Cerebellar cortex (tissue), 1 donor: ENCODE data around the gene NR2F2.

Experiments used
- DNase-seq: peaks from one replicate; pipeline ENCODE4 v3.0.0-alpha.2; 2015; ENCODE audit warnings: low spot score

NR2F2 gene

DNA sequence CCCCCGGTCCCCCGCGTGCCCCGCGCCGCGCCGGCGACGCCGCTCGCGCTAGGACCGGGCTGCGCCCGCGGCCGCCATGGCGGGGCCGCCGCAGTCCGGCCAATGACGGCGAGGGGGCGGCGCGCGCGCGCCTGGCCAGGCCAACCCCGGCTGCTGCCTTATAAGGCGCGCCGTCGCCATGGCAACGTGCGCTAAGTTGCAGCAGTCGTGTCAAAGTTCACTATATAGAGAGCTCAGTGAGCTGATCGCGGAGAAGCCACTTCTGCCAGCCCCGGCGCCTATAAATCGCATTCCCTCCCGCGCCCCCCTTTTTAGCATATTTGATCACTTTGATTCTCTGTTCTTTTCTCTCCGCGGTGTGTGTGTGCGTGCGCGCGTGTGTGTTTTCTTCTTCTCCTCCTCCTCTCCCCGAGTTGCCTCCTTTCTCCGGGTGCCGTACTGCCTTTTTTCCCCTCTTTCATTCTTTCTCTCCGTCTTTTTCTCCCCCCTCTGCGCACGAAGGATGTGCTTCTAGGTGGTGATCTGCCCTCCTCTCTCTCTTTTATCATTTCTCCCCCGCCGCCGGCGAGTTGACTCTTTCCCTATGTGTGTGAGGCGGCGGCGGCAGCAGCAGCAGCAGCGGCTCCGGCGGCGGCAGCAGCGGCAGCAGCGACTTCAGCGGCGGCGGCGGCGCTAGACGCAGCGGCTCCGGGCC, at the start of gene NR2F2:
NR2F2 (plus strand) TSS at position 251 of the 694 bp plus-strand sequence. CDS start 1,406 bp downstream, outside the sequence.
- peak; percentile 95 for DNase-seq

DNA sequence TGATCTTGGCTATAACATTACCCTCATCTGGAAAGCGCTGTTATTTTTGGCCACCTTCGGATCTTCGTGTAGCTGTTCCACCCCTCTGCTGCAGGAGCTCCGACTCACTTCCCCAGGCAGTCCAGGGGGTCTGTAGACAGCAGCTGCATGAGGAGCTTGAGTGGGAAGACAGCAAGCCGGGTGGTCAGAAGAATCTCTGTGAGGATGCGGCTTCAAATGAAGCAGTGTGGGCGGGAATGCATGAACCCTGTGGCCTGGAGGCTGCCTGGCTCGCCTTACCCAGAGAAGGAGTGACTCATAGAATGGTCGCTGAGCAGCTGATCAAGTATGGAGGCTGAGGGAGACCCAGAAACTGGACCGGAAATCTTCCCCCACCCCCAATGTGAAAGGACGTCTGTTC, 45.2 kb upstream of the NR2F2 start:
- no peak for DNase-seq

DNA sequence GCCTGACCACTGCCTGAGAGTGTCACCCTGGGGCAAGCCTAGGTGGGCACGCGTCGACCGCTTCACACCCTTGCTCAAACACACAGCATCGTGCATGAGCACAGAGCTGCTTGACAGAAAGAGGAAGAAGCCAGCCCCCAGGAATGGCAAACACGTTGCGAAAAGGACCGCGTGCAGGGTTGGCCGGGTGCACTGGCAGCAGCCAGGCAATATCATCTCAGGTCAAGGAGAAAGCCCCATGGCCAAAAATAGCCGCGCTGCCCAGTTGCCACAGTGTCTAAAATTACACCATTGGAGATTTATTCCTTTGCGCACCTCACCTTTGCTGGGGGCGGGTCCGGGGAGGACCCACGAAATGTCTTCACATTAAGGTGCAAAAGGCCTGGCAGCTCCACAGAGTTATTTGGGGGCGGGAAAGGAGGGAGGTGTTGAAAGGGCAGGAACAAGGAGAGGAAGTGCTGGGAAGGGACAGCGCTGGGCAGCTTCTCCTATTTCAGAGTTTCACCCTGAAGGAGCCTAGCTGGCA, 44.7 kb upstream of the NR2F2 start:
- DNase-seq: no peak

DNA sequence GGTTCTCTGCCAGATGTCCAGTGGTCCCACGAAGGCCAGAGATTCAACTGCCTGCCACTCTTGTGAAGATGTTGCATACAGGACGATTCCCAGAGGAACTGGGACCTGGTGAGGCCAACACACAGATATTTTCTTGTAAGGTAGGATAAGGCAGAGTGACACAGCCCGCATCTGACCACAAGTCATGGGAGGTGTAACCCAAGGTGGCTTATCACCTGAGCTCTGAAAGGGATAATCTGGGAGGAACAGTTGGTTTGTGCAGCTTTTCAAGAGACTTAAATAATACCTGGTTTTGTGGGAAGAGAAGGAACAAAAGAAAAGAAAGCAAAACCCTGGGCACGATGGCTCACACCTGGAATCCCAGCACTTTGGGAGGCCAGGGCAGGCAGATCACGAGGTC, 39.8 kb upstream of the NR2F2 start:
- DNase-seq: no peak

DNA sequence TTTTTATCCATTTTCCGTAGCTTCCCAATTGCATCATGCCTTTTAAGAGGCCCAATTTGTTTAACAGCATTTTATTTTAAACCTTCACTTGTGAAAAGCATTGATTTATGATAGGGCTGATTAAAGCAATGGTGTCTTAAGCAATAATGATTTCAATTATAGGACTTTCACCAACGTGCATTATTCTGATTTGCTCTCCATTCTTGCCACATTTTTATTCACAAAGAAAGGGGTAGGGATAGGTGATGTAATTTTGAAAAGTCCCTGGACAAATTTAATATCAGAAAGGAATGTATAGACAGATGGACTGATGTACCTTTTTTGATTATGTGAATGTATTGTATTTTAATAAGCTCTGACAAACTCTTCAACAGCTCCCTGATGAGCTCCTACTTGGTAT, 37.9 kb upstream of the NR2F2 start:
- DNase-seq: no peak

DNA sequence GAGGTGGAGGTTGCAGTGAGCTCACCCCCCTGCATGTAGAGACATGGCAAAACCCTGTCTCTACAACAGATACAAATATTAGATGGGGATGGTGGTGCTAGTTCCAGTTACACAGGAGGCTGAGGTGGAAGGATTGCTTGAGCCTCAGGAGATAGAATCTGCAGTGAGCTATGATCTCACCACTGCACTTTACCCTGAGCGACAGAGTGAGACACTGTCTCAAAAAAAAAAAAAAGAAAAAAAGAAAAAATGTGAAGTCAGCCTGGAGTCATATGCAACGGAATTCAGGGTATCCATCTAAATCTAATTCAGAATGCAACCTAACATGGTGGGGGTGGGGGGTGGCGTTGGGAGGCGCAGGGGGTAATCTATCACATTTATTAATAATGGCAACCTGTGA, 37.1 kb upstream of the NR2F2 start:
- DNase-seq: no peak

DNA sequence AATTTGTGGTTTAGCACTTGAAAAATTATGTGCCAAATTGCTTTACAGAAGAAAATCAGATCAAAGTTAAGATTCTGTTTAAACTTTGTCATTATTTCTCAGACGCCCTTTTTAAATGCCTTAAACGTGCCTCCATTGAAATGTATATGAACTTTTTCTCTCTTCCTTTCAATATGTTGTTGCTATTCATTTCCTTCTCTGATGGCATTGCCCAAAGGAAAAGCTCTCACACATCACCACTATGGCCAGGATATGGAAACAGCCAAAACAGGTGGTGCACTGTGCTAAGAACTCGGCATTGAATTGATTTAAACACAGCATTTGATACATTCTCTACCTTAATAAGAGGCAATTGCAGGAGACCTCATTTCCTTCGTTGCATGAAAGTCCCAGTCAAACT, 35.7 kb upstream of the NR2F2 start:
- no peak for DNase-seq

DNA sequence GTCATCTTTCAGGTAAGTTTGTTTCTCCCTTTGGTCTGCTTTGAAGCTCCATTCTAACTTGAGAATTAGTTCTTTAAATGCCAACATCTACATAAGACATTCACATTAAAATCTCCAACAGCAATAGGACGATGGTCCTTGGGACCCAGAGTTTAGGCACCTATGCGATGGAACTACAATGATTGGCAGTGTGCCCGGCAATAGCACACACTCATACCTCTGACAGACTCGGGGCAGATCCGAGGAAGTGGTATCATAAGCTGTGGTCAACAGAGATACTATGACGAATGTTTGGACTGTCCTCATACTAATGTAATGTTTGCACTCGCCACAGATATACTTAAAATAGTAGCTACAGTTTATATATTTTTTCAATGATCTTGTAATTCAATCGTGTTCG, 34.2 kb upstream of the NR2F2 start:
- no peak for DNase-seq

DNA sequence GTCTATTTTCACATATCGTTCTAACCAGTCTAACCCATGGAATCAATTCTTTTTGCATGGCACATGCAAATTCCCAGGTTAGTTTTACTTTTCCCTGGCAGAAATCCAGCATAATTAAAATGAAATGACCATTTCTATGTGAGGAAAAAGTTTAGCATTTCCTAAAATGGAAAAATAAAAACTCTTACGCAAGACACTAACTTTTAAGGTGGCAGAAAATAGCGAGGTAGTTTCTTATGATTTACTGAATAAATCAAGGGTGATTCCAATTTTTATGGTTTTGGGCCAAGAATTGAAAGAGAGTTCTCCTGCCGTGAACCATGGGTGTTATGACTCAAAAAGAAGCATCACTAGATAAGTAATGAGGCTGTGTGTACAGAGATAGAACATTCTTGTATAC, 32.7 kb upstream of the NR2F2 start:
- no peak for DNase-seq

DNA sequence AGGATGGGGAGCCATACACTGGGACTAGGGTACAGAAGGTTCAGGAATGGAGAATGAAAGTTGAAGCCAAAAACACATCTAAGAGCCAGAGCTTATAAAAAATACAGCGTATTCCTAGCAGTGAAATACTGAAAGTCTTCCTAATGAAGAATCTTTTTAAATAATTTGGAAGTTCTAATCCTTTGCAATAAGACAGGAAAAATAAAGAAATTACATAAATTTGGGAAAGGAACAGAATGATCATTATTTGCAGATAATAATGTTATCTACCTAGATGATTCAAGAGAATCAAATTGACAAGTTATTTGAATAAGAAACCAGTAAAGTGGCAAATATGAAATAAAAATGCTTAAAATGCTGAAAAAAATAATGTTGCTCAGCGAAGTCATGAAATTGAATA, 32.3 kb upstream of the NR2F2 start:
- no peak for DNase-seq

DNA sequence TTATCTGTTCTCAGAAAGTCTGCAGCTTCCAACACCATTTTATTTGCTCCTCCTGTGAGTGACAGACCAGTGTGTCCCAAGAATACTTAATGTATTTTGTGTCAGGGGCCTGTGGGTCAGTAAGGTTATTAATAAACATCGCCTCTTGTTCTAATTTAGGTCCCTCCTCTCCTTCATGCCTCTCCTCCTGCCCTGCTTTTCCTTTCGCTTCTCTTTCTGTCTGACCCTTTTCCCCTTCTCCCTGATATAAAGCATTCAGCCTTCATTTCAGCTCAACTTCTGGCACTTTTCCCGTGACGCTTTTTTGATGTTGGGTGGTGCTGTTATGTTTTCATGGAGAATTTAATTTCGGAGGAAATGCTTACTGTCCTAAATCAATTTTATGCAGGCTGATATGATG, 29.7 kb upstream of the NR2F2 start:
- DNase-seq: no peak

DNA sequence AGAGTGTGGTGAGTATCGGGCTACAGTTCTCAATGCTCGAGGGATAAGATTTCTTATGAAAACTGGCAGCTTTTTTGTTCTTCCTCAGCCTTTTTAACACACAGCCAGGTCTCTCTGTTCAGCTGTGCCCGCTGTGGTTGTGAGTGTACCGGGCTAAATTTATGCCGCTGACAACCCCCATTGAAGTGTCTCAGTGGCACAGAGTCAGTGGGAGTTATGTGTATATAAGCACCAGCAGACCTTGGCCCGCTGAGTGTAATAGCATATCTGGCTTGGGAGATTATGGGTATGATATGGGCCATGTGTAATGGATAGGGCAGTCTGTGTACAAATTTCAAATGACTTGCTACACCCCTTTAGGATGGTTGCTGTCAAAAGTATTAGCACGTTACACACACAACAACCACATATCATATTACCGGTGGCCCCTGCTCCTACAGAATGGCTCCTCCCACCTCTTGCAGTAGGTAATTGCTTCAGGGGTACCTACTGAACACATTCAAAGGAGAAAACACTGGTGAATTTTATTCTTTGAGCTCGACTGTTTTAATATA, 26.9 kb upstream of the NR2F2 start:
- no peak for DNase-seq

DNA sequence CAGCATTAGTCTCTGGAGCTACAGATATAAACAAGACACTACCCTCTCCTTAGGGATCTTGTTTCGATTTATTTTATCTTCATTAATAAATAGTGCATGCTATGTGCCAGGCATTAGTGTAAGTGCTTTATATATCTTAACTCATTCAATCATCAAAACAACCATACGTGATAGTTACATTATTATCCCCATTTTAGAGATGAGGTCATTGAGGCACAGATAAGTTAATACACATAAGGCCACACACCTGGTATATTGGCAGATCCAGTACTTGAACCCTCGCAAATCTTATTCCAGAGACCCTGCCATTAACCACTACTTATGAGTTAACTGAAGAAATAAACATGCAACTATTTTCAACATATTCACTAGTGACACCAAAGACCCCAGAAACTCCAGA, 25.7 kb upstream of the NR2F2 start:
- DNase-seq: no peak

DNA sequence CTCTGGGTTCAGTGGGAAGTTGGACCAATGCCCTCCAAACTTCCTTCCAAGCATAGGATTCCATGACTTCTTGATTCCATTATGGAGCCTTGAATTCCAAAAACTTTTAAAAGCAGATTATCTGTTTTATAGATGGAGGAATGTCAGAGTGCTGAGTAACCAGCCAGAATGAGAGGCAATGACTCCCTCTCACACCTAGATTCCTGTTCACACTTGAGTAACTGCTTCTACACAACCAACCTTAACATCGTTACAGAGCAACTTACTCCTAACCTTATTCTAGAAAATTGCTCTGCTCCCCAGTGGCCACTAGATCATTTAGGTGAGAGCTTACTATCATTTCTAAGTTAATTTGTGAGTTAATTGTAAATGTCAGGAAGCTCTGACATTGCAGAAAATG, 24.2 kb upstream of the NR2F2 start:
- no peak for DNase-seq

DNA sequence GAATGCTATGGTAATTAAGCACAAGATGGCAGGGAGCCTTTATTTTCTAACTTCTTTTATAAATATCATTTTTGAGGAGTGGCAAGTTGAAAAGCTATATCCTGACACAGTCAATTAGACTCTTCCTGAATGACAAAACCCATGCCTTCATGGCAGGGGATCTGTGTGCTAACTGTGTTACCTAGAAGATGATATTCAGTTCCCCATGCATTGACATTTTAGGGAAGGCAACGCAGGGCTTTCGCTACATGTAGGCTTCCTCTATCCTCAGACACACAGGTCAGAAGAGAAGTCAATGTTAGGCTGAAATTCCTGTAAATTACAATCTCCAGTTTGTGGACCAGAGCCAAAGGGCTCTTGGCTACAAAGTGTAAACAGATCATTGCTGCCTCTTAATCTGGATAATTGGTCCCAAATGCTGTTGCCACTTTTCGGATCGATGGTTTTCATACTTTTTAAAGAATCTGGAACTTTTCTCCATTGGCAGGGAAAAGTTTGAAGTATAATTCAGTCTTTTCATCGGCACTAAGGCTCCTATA, 22.6 kb upstream of the NR2F2 start:
- no peak for DNase-seq

DNA sequence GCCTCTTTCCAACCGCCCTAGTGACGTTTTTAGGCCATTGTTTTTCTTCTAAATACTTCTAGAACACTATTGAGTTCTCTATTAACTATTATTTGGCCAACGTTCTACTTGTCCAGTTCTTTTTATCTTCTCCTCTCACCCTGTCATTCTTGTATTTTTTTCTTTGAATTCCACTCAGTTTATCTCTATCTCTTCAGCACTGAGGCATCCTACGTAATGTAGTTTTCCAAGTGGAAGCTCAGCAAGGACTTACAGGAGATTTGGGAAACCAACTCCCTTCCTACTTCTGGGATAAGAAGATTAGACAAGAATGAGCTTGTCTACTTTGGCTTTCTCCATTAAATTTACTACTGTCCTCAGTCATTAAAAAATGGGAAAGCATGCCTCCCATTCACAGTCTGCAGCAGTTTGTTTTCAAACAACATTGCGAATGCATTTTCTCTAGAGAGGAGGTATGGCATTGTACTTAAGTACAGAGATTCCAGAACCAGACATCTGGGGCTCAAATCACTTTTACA, 21.3 kb upstream of the NR2F2 start:
- no peak for DNase-seq

DNA sequence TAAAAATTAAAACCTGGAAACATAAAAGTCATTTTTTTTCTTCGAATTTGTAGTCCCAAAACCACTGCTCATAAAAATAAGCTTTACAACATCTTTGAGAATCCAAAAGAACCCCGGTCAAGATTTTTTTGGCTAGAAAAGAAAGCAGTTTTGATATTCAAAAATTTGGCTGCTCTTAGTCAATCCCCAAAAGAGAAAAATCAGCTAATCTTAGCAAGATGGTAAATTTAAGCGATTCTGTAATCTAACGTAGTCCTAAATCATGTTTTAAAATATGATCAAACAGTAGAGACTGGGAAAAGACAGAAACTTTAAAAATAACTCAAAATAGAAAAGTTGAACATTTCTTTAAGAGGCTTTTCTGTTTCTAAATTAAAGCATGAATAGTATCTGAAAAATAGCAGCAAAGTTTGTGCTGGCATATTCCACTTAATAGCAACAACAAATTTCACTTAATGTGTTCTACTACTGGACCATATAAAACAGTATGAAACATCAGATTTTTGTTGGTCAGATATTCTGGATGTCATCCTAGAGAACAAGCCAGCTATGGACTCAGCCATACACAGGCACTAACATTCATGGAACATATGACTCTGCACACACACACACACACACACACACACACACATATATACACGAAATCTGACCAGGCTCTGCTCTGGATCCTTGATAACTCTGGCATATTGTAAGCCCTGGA, 19.1 kb upstream of the NR2F2 start:
- DNase-seq: no peak

DNA sequence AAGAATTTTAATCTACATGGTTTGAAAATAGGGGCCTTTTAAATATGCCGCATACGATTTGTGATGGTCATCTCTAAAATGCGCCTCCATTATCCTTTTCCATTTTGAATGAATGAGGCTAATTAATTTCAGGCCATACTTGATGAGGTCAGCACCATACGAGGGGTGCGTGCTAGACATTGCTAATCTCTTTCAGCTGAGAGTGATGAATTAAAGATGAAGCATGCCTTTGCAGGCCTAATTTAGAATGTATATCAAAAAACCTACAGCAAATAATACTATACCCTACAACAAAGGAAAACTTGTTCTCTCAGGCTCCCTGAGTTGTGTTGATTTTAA, 18.6 kb upstream of the NR2F2 start:
- DNase-seq: no peak

DNA sequence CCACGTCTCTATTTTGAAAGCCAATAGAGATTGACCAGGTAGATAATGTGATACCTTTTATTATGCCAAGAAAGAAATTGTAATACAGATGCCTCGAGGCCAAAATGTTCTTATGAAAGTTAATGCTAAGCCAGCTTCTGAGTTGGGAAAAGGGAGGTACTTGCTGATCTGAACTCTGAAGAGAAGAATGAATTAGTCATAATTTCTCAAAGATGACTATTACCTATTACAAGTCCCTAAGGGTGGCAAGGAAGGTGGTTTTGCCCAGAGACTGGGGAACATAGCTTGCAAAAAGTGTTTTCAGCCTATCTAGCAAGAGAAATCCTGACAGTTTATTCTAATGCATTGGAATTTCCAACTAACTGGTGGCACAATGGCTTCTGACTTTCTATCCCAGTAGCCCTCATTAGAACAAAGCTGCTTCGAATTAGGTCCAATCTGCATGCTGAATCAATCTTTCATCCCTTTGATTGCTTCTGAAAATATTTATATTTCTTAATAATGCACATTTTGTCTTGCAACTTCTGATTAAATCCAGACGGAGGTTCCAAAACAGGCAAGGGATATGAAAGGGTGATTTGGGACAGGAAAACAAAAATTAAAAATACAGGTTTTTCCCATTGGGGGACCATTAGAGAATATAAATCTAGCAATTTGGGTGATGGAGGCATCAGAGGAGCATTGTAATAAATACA, 17.7 kb upstream of the NR2F2 start:
- DNase-seq: no peak

DNA sequence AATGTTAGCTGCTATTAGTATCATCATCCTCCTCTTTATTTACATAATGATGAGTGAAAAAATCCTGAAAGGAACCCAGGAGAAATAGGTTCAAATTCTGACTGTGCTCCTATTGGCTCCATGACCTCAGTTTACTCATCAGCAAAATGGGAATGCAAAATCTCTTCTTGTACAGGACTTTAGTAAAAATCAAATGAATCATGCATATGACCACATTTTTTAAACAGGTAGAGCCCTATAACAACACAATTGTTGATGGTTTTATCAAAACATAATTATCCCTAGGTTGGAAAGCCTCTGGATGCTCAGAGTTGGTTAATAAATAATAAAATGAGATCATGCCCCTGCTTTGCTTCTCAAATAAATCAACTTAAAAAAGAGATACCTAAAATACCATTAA, 16.0 kb upstream of the NR2F2 start:
- no peak for DNase-seq

DNA sequence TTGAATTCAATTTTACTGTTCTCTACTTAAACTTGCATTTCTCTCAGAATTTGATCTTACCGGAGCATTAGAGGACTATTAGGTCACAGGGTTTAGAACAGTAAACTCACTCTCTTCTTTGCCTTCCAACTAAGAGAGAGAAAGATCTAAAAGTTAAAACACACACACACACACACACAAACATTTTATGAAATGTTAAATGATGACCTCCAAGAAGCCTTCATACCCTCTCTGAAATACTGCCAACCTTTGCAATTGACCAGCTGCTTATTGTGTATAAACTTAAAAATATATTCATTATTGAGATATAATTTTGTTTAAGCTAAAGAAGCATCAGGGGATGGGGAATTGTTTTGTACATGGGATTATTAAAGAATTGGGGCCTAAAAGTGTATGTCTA, 15.5 kb upstream of the NR2F2 start:
- DNase-seq: no peak

DNA sequence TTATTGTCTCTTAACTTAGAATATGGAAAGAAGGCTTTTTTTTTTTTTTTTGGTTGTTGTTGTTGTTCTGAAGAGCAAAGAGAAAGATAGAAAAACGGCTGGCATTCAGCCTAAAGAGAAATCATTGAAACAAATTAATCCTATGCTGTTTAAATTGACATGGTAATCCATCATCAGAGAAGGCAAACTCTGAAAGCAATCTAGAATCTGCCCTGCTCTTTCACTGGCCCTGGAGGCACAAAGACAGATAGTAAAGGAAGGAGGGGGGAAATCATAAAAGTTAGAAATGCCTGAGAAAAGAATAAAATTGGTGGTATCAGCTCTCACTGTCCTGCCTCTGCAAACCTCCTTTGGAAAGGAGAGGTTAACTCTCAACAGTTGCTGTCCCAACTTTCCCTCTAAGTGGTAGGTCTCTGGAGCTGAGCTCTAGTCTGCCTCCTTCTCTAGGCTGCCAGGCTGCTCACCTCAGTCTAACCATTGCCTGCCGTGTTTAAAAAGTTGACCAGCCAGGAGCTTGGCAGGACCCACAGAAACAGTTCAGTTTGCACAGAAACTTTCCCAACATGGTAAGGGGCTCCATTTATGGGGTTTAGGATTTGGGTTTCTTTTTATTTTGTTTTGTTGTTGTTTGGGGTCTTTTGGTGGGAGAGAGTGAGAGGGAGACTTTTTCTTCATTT, 13.4 kb upstream of the NR2F2 start:
- no peak for DNase-seq
